HUES6 (cell line): ENCODE measurements around the gene TAGLN.

Experiments used
- H3K27ac ChIP-seq: 2 replicates; pipeline ENCODE4 v1.7.0; 2013; ENCODE audit warnings: low read depth, mild to moderate bottlenecking, low read length, inconsistent platforms
- H3K27me3 ChIP-seq: 2 replicates; pipeline ENCODE4 v1.6.1; 2013; ENCODE audit warnings: low read length; ENCODE audit not compliant: control insufficient read depth, insufficient read depth
- H3K36me3 ChIP-seq: 2 replicates; pipeline ENCODE4 v1.6.1; 2013; ENCODE audit warnings: low read length; ENCODE audit not compliant: control insufficient read depth, insufficient read depth
- H3K4me1 ChIP-seq: 2 replicates; pipeline ENCODE4 v1.6.1; 2013; ENCODE audit warnings: low read length; ENCODE audit not compliant: control insufficient read depth, insufficient read depth
- H3K4me3 ChIP-seq: 2 replicates; pipeline ENCODE4 v1.5.1; 2013; ENCODE audit warnings: low read depth, low read length
- H3K9ac ChIP-seq: one replicate; pipeline ENCODE4 v1.6.1; 2013; ENCODE audit warnings: mild to moderate bottlenecking, low read length
- H3K9me3 ChIP-seq: 2 replicates; pipeline ENCODE4 v1.6.1; 2013; ENCODE audit warnings: low read depth, low read length; ENCODE audit not compliant: control insufficient read depth, insufficient read depth

TAGLN gene

DNA sequence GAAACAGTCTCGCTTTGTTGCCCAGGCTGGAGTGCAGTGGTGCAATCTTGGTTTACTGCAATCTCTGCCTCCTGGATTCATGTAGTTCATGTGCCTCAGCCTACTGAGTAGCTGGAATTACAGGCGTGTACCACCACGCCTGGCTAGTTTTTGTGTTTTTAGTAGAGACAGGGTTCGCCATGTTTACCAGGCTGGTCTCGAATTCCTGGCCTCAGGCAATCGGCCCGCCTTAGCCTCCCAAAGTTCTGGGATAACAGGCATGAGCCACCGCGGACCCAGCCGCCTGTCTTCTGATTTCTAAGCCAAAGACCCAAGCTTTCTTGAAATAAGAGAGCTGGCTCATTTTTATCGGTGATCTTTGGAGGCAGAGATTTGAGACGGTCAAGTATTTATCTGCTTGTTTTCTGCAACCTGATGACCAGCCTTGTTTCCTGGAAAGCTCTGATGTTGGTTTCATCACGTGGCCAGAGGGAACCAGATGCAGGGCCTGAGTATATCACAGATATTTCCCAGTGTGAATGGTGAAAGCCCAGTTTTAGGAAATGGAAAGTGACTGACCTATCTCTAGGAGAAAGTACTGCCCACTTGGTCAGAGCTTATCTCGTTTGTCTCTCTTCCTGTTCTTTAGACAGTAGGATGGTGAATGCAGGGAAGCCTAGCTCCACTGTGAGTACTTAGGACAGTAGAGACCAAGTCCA lies 26.3 kb upstream of the TAGLN start:
- H3K4me1 ChIP-seq, result peaks cover 29% of the 10 kb centered on the region
- H3K4me3 ChIP-seq, result no peak overlapping the region
- H3K27me3 ChIP-seq, result no peaks in the 10 kb centered on the region
- no peak overlapping the region for H3K27ac ChIP-seq
- H3K9ac ChIP-seq, result no peak overlapping the region
- peaks cover 35% of the 10 kb centered on the region for H3K36me3 ChIP-seq
- H3K9me3 ChIP-seq, result no peaks in the 10 kb centered on the region

- no peak overlapping the region for H3K9ac ChIP-seq
- H3K27ac ChIP-seq, result no peak overlapping the region
- no peak overlapping the region for H3K4me3 ChIP-seq
- H3K4me1 ChIP-seq, result peaks cover 38% of the 10 kb centered on the region
- no peaks in the 10 kb centered on the region for H3K9me3 ChIP-seq
- H3K36me3 ChIP-seq, result peaks cover 15% of the 10 kb centered on the region
- H3K27me3 ChIP-seq, result no peaks in the 10 kb centered on the region
Observed at GRCh38 chr11:117175104-117175503, 24.1 kb upstream of the TAGLN start.

DNA sequence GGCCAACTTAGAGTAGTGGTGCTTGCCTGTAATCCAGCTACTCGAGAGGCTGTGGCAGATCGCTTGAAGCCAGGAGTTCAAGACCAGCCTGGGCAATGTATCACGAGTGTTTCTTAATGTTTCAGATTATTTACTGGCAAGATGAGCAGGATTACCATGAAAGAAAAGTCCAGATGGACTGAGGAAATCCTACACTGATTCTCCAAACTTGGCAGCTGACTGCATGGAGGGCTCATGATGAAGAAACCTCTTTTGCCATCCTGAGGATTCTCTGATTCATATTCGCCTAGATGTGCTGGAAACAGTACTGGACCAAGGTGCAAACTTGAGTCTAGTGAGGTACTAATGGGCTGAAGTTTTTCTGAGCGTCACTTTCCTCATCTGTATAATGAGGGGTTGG lies 23.4 kb upstream of the TAGLN start:
- H3K9ac ChIP-seq, result no peak overlapping the region
- no peak overlapping the region for H3K4me3 ChIP-seq
- no peaks in the 10 kb centered on the region for H3K9me3 ChIP-seq
- peaks cover 37% of the 10 kb centered on the region for H3K4me1 ChIP-seq
- peaks cover 9% of the 10 kb centered on the region for H3K36me3 ChIP-seq
- H3K27ac ChIP-seq, result no peak overlapping the region
- H3K27me3 ChIP-seq, result no peaks in the 10 kb centered on the region

- H3K4me1 ChIP-seq, result peaks cover 37% of the 10 kb centered on the region
- H3K36me3 ChIP-seq, result peaks cover 5% of the 10 kb centered on the region
- H3K9ac ChIP-seq, result no peak overlapping the region
- H3K4me3 ChIP-seq, result no peak overlapping the region
- no peaks in the 10 kb centered on the region for H3K9me3 ChIP-seq
- no peak overlapping the region for H3K27ac ChIP-seq
- H3K27me3 ChIP-seq, result no peaks in the 10 kb centered on the region
Observed at GRCh38 chr11:117176186-117176585, 23.0 kb upstream of the TAGLN start.

DNA sequence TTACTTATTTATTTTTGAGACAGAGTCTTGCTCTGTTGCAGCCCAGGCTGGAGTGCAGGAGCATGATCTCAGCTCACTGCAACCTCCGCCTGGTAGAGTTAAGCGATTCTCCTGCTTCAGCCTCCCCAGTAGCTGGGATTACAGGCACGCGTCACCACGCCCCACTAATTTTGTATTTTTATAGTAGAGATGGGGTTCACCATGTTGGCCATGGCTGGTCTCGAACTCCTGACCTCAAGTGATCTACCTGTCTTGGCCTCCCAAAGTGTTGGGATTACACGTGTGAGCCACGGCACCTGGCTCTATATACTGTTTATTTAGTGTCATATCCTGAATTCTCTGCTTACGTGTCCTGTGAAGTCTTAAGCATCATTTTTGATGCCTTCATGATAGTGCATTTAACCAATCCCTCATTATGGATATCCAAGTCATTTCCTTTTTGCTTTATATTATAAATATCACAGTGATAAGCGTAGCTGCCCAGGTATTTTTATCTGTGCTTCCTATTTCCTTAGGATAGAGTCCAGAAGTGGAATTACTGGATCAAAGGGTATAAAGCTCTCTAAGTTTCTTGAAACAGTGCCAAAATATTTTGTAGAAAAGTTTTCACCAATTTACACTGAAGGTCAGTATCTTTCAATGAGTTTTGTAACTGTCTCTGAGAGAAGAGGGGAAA lies 21.5 kb upstream of the TAGLN start:
- Histone ChIP-seq H3K27ac (peak overlapping the region; percentile 23; the same call in 1 of the 2 replicates), H3K9ac (peak overlapping the region; percentile 33), H3K4me3 (peak overlapping the region; percentile 89)

GRCh38 chr11:117178210-117179034 lies 20.7 kb upstream of the TAGLN start, which contains the start of gene SIDT2:
SIDT2 (plus strand) TSS chr11:117178743; CDS start chr11:117179264, 521 bp downstream.
- Histone ChIP-seq H3K36me3 (peaks cover 10% of the 10 kb centered on the region), H3K9ac (peak within 1 kb of the TSS; percentile 87), H3K4me1 (peaks cover 17% of the 10 kb centered on the region), H3K4me3 (peak within 1 kb of the TSS; percentile 89), H3K27me3 (no peaks in the 10 kb centered on the region), H3K27ac (peak within 1 kb of the TSS; percentile 23; the same call in 1 of the 2 replicates), H3K9me3 (no peaks in the 10 kb centered on the region)

More for the DNA sequence above, 21.5 kb upstream of the TAGLN start:
- Histone ChIP-seq H3K36me3 (peaks cover 8% of the 10 kb centered on the region), H3K27me3 (no peaks in the 10 kb centered on the region), H3K9me3 (no peaks in the 10 kb centered on the region), H3K4me1 (peaks cover 24% of the 10 kb centered on the region)

GRCh38 chr11:117179048-117179999 lies 19.8 kb upstream of the TAGLN start:
- H3K4me1 ChIP-seq, result peaks cover 17% of the 10 kb centered on the region
- H3K27ac ChIP-seq, result peak overlapping the region; percentile 18; the same call in 1 of the 2 replicates
- H3K9me3 ChIP-seq, result no peaks in the 10 kb centered on the region
- H3K27me3 ChIP-seq, result no peaks in the 10 kb centered on the region
- H3K36me3 ChIP-seq, result peaks cover 15% of the 10 kb centered on the region
- H3K9ac ChIP-seq, result peak overlapping the region; percentile 87
- peak overlapping the region; percentile 89 for H3K4me3 ChIP-seq

- H3K36me3 ChIP-seq, result peaks cover 15% of the 10 kb centered on the region
- peaks cover 17% of the 10 kb centered on the region for H3K4me1 ChIP-seq
- H3K4me3 ChIP-seq, result peak overlapping the region; percentile 89
- H3K27ac ChIP-seq, result no peak overlapping the region
- H3K27me3 ChIP-seq, result no peaks in the 10 kb centered on the region
- H3K9ac ChIP-seq, result peak overlapping the region; percentile 87
- no peaks in the 10 kb centered on the region for H3K9me3 ChIP-seq
Observed at GRCh38 chr11:117180020-117180419, 19.1 kb upstream of the TAGLN start.

DNA sequence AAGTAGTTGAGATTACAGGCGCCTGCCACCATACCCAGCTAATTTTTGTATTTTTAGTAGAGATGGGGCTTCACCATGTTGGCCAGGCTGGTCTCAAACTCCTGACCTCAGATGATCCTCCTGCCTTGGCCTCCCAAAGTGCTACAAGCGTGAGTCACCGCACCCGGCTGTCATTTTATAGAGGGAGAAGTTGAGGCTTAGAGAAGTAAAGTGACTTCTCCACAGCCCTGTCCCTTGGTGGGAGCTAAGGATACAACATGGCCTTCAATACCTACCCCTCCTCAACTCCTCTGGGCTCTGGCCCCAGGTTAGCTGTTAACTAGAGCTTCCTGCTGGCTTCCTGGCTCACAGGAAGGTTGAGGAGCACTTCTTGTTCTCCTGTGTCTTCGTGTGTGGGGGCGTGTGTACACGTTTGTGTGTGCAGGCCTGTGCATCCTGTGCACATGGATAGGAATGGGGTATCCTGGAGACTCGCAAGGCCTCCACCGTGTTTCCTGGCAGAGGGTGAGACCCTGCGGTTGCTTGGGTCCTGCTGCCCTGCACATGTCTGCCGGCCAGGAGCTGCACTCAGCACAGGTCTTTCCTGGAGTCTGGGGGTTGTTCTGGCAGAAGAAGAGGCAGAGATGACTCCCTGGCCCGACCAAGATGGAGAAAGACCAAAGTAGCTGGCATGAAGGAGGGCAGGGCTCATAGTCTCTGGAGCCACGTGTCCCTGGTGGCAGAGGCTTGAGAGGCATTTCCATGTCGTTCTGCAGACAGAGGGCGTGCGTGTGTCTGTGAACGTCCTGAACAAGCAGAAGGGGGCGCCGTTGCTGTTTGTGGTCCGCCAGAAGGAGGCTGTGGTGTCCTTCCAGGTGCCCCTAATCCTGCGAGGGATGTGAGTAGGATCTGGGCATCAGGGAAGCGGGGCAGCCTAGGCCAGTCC lies 18.2 kb upstream of the TAGLN start:
- no peak overlapping the region for H3K27ac ChIP-seq

More for the DNA sequence above, 18.2 kb upstream of the TAGLN start:
- Histone ChIP-seq H3K4me1 (peaks cover 17% of the 10 kb centered on the region), H3K36me3 (peaks cover 17% of the 10 kb centered on the region), H3K27me3 (no peaks in the 10 kb centered on the region), H3K4me3 (no peak overlapping the region), H3K9ac (peak overlapping the region; percentile 18), H3K9me3 (no peaks in the 10 kb centered on the region)
